ENCODE measurements around the gene SNX10.

DNA sequence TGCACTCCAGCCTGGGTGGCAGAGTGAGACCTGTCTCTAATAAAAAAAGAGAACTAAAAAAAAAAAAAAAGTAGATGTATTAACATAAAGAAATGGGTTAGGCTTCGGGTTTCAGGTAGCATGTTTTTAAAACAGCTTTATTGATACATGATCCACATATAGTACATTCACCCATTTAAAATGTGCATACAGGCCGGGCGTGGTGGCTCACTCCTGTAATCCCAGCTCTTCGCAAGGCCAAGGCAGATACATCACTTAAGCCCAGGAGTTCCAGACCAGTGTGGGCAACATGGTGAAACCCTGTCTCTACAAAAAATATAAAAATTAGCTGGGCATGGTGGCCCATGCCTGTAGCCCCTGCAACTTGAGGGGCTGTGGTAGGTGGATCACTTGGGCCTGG, 39.5 kb downstream of the SNX10 start:
- no peak for TF ChIP-seq TAF1 (IDR thresholded peaks at IDR 0.05; ENCODE audit: low read depth, low read length)
- TF ChIP-seq, protein P1, sequence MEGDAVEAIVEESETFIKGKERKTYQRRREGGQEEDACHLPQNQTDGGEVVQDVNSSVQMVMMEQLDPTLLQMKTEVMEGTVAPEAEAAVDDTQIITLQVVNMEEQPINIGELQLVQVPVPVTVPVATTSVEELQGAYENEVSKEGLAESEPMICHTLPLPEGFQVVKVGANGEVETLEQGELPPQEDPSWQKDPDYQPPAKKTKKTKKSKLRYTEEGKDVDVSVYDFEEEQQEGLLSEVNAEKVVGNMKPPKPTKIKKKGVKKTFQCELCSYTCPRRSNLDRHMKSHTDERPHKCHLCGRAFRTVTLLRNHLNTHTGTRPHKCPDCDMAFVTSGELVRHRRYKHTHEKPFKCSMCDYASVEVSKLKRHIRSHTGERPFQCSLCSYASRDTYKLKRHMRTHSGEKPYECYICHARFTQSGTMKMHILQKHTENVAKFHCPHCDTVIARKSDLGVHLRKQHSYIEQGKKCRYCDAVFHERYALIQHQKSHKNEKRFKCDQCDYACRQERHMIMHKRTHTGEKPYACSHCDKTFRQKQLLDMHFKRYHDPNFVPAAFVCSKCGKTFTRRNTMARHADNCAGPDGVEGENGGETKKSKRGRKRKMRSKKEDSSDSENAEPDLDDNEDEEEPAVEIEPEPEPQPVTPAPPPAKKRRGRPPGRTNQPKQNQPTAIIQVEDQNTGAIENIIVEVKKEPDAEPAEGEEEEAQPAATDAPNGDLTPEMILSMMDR (IDR thresholded peaks at IDR 0.05; ENCODE audit: control extremely low read depth in 1 of 3, insufficient read depth in 1 of 3, low read depth in 1 of 3, low read length in 3 of 3), result no peak
- TF ChIP-seq, protein P2, sequence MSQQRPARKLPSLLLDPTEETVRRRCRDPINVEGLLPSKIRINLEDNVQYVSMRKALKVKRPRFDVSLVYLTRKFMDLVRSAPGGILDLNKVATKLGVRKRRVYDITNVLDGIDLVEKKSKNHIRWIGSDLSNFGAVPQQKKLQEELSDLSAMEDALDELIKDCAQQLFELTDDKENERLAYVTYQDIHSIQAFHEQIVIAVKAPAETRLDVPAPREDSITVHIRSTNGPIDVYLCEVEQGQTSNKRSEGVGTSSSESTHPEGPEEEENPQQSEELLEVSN (IDR thresholded peaks at IDR 0.05), result no peak
- no peak for TF ChIP-seq CHD1 (IDR thresholded peaks at IDR 0.05; ENCODE audit: low read depth, low read length)
- TF ChIP-seq BACH1 (IDR thresholded peaks at IDR 0.05; ENCODE audit: low read length), result no peak
- no peak for TF ChIP-seq SIN3A (conservative IDR thresholded peaks at IDR 0.05 in 1 of 2, IDR thresholded peaks at IDR 0.05 in 1 of 2; ENCODE audit: low read depth in 1 of 2, low read length in 2 of 2)
- no peak for TF ChIP-seq RXRA (IDR thresholded peaks at IDR 0.05; ENCODE audit: insufficient read depth, low read depth, low read length)
- no peak for TF ChIP-seq POLR2A (IDR thresholded peaks at IDR 0.05; ENCODE audit: control extremely low read depth in 1 of 2, low read depth in 2 of 2, low read length in 2 of 2)
- TF ChIP-seq SUZ12 (IDR thresholded peaks at IDR 0.05; ENCODE audit: low read length), result no peak

Data from H1 (cell line).